Dermis microvascular lymphatic vessel endothelial cell (primary cell): ENCODE data around the gene ZNF343. TPM values are rescaled to one million over a fixed set of nuclear protein-coding genes. Genes with fewer than 3 reads are reported as not detected.

Experiments
- total RNA-seq: library from RNA; depleted of rRNA; stranded (reverse); fragments of >200 nt; gene quantifications from 2 replicates; pipeline ENCODE4 v1.2.1, GENCODE V29; 2014

Gene ZNF343
- total RNA-seq, 1 donor from 2014 or later, result 6.5 TPM

Other genes with a start within 250 kb of the ZNF343 start
- gene TGM3, start 212.9 kb downstream of the ZNF343 start, total RNA-seq, result not detected in 2 replicates
- gene TGM6, start 128.0 kb downstream of the ZNF343 start, total RNA-seq, result not detected in 2 replicates
- gene SNRPB, start 38.1 kb downstream of the ZNF343 start, total RNA-seq, result 244 and 305 TPM in 2 replicates
- not detected in 2 replicates for gene TMC2, start 27.7 kb upstream of the ZNF343 start, total RNA-seq
- 104 and 120 TPM in 2 replicates for gene NOP56, start 143.7 kb upstream of the ZNF343 start, total RNA-seq
- 113 and 114 TPM in 2 replicates for gene IDH3B, start 155.3 kb upstream of the ZNF343 start, total RNA-seq
- gene EBF4, start 183.9 kb upstream of the ZNF343 start, total RNA-seq, result 0.77 and 4.7 TPM in 2 replicates